IPS DF 4.7 (cell line): ENCODE measurements around the gene ASIP.
"Not testable (repeated sequence)": the region's sequence is repeated elsewhere in the genome, so short reads cannot be mapped to it uniquely, and the experiment has no call there.

Experiments used
- DNase-seq: peaks from one replicate; pipeline ENCODE4 v3.0.0-alpha.2; 2013; ENCODE audit warnings: low spot score; ENCODE audit errors: extremely low read depth

ASIP gene

GRCh38 chr20:34242879-34243278 lies 1.7 kb downstream of the ASIP start:
- no peak for DNase-seq

GRCh38 chr20:34243377-34243776 lies 2.2 kb downstream of the ASIP start:
- DNase-seq: no peak

DNA sequence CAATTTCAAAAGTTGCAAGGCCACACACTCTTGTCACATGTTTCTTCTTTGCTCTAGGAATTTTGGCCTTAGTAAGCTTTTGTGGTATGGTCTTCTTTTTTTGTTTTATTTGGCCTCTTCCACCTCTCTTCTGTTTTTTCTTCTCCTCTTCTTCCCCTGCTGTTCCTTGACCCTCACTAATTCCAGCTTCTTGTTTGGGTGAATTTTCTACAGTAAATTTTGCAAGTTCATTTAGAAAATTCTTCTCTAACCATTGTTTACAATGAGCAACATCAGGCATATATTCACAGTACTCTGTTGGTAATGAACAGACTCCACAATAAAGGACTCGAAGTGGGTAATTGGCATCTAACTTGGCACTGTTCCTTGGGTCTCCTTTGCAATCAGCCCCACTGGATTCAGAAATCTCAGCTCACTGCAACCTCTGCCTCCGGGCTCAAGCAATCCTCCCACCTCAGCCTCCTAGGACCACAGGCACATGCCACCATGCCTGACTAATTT lies 5.0 kb downstream of the ASIP start:
- no peak for DNase-seq

- DNase-seq: no peak
These were observed 8.1 kb downstream of the ASIP start for GRCh38 chr20:34249291-34249690.

GRCh38 chr20:34250005-34250404 lies 8.8 kb downstream of the ASIP start:
- no peak for DNase-seq

DNA sequence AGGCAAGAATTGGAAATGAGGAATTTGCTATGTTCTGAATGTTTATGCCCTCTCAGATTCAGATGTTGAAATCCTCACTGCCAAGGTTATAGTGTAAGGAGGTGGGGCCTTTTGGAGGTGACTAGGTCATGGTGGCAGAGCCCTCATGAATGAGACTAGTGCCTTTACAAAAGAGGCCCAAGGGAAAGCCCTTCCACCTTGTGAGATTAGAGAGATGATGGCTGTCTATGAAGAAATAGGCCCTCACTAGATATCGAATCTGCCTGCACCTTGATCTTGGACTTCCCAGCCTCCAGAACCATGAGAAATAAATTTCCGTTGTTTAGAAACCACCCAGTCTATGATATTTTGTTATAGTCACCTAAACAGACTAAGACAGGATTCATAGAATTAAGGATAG lies 10.4 kb downstream of the ASIP start:
- DNase-seq: no peak

- not testable (repeated sequence) for DNase-seq
These were observed 11.3 kb downstream of the ASIP start for GRCh38 chr20:34252431-34253086.

DNA sequence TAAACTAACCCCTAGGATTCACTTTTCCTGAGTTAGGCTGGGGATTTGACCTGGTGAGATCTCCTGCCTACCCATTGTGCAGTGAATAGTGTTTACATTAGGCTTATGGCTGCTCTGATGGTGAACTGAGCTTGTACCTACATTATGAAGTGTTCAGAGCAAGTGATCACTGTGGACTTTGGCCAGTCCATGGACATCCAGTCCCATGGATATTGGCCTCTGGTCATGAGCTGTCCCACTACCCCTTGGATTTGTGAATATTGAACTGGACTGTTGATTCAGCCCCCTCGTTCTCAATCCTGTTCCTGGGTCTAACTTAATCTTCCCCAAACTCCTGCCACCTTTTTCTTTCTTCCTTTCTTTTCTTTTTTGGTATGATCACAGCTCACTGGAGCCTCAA lies 13.8 kb downstream of the ASIP start:
- no peak for DNase-seq

DNA sequence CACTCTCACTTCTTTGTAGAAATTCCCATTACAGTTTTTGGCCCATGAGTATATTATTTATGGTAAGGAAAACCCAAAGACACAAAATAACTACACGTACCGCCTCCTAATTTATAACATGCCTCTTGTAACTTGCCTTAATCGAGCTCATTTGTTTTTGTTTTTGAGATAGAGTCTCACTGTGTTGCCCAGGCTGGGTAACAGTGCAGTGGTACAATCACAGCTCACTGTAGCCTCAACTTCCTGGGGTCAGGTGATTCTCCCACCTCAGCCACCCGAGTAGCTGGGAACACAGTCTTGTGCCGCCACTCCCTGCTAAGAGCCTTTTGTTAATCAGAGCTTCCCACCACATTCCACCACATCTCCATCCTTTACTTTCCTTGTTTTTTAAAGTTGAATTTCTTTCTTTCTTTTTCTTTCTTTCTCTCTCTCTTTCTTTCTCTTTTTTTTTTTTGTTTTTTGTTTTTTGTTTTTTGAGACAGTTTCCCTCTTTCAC lies 15.5 kb downstream of the ASIP start:
- no peak for DNase-seq

- DNase-seq: no peak
These were observed 19.2 kb downstream of the ASIP start for GRCh38 chr20:34260208-34260942.

DNA sequence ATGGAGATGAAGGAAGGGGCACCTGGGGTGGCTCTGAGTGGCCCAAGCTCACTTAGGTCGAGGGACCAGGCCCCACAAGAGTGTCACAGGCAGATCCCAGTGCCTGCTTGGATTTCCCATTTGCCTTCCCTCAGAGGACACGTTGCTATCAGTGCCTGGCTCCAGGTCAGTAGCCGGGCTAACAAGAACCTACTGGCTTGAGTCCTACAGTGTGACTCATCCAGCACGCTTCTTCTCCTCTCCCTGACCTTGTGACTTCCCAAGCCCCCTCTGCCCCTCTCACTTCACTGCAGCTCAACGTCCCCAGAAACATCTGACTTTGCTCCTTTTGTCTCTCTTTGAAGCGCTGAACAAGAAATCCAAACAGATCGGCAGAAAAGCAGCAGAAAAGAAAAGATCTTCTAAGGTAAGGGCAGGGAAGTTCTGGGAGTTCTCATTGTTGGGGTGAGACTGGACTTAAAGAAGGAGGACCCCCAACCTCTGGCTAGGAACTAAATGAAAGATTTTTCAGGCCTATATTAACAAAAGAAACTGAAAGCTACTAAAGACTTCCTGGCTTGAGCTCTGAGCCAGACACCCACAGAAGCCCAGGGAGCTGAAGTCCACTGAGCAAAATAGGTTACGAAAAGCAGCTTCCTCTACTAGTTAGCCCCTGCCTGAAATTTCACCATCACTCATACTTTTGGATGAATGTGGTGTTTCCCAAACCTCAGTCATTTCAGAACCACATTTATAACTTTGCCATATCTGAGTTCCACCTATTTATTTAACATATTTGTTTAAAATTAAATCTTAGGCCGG lies 21.5 kb downstream of the ASIP start:
- DNase-seq: no peak

- DNase-seq: not testable (repeated sequence)
These were observed 22.2 kb downstream of the ASIP start for GRCh38 chr20:34263468-34263867.

DNA sequence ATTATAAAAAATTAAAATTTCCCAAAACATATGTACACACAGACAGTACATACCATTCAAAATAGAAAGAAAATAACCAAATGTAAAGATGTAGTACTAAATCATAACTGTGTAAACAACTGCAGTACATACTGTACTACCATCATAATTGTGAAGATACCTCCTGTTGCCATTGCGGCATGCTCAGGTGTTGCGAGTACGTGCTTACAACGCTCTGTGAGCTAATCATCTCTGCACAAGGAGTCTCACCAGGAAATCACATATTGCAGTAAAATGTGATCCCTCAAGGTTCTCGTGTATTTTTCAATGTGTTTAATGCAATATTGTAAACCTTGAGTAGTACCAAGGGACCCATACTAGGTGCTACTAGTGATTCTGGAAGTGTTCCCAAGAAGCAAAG lies 22.9 kb downstream of the ASIP start:
- DNase-seq: no peak

GRCh38 chr20:34268145-34268544 lies 26.9 kb downstream of the ASIP start:
- DNase-seq: no peak

- no peak for DNase-seq
These were observed 27.8 kb downstream of the ASIP start for GRCh38 chr20:34268851-34269636.

DNA sequence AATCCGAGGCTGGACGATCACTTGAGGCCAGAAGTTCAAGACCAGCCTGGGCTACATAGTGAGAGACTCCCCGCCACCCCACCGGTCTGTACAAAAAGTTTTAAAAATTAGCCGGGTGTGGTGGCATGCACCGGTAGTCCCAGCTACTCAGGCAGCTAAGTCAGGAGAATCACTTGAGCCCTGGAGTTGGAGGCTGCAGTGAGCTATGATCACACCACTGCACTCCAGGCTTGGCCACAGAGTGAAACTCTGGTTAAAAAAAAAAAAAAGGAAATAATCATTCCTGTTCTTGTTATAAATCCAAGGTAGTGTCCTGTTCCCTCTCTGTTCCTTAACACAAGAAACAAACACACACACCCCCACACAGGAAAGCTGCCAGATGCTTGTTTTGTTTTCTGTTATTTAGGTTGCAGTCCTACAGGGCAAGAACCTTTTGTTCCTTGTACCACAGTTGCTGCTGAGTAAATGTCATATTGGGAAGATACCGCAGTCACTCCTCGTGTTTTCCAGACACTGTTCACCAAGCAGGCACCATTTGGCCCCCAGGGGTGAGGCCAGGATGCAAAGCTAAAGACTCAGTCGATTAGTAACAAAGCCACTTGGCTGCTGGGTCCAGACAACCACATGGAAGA lies 28.9 kb downstream of the ASIP start:
- DNase-seq: no peak

DNA sequence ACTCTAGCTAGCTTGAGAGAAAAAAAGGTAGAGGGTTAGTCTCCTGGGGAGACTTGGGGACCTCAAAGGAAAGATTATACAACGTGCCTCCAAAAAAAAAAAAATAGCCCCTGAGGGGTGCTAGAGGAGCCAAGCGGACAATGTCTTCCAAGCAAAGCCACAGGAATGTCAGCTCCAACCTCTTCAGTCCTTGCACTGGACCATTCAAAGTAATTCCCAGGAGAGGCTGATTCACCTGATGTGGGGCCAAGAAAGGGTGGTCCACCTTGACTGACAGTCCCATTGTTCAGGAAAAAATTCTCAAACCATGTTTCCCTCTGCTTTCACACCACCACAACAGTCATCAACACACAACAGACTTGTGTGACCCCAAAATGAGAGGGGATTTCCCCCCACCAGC lies 30.7 kb downstream of the ASIP start:
- no peak for DNase-seq

- no peak for DNase-seq
These were observed 33.5 kb downstream of the ASIP start for GRCh38 chr20:34274694-34275093.

- DNase-seq: no peak
These were observed 40.0 kb downstream of the ASIP start for GRCh38 chr20:34281177-34281576.

DNA sequence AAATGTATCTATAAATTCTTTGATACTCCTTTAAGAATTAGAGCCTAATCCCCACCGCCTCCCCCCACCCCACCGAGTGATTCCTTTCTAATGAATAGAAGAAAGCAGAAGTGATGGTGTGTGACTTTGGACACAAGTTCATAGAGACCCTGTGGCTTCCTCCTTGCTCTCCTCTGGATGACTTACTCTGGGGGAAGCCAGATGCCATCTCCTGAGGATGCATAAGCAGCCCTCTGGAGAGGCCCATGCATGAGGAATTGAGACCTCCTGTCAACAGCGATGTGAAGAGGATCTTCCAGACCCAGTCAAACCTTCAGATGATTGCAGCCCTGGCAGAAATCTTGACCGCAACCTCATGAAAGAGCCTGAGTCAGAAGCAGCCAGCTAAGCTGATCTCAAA lies 40.8 kb downstream of the ASIP start:
- DNase-seq: no peak

- no peak for DNase-seq
These were observed 42.6 kb downstream of the ASIP start for GRCh38 chr20:34283844-34284243.
